Sigmoid colon (tissue), 3 donors: Measurements from ENCODE around the gene ITM2C.

Experiments
- CTCF ChIP-seq, 4 experiments: fragments of 450-650 bp in 3 of 4; fragments of 200-600 bp in 1 of 4; IDR thresholded peaks; one replicate each; pipeline ENCODE4 v1.5.1; 2016 to 2019; ENCODE audit warnings: antibody characterized with exemption in 4 of 4, mild to moderate bottlenecking in 3 of 4, moderate library complexity in 2 of 4
- POLR2A ChIP-seq, 2 donors: fragments of 450-650 bp; IDR thresholded peaks; one replicate each; pipeline ENCODE4 v1.6.1; 2016; ENCODE audit warnings: antibody characterized with exemption in 2 of 2, mild to moderate bottlenecking in 2 of 2, moderate library complexity in 2 of 2

- TF ChIP-seq CTCF (IDR thresholded peaks at IDR 0.05) (no peak), POLR2A (IDR thresholded peaks at IDR 0.05) (no peak)
Observed at GRCh38 chr2:230879891-230880290, 15.1 kb downstream of the ITM2C start.
